SK-N-SH (cell line): ENCODE measurements around the gene FLNA.

Experiments
- CTCF ChIP-seq: fragments of 200-600 bp; sonication (generic); IDR thresholded peaks from 2 replicates; pipeline ENCODE4 v1.6.1; 2017; ENCODE audit warnings: antibody characterized with exemption, mild to moderate bottlenecking, moderate library complexity
- EP300 ChIP-seq, 2 experiments: IDR thresholded peaks; 2 replicates each; pipeline versions ENCODE4 v1.4.0 to v1.6.1; 2012; ENCODE audit warnings: borderline replicate concordance in 1 of 2, low read depth in 1 of 2, low read length in 1 of 2
- FOXJ3 ChIP-seq: sonication (generic); formaldehyde crosslinking; IDR thresholded peaks from 2 replicates; pipeline ENCODE4 v1.5.1; 2020; ENCODE audit warnings: mild to moderate bottlenecking, missing genetic modification reagents
- GABPA ChIP-seq: IDR thresholded peaks from 2 replicates; pipeline ENCODE4 v1.4.0; 2012; ENCODE audit warnings: low read depth, mild to moderate bottlenecking
- GATA2 ChIP-seq: sonication (generic); formaldehyde crosslinking; IDR thresholded peaks from 2 replicates; pipeline ENCODE4 v1.5.0; 2020; ENCODE audit warnings: mild to moderate bottlenecking, missing genetic modification reagents
- MAX ChIP-seq: IDR thresholded peaks from 2 replicates; pipeline ENCODE4 v1.4.0; 2012; ENCODE audit warnings: low read depth
- MXI1 ChIP-seq: IDR thresholded peaks from 2 replicates; pipeline ENCODE4 v1.6.1; 2012; ENCODE audit warnings: mild to moderate bottlenecking, low read depth, low read length, improper control_type of control experiment
- RXRA ChIP-seq: IDR thresholded peaks from 2 replicates; pipeline ENCODE4 v1.4.0; 2012; ENCODE audit warnings: low read depth, mild to moderate bottlenecking, borderline replicate concordance
- SMC3 ChIP-seq: IDR thresholded peaks from 2 replicates; pipeline ENCODE4 v1.6.1; 2012; ENCODE audit warnings: low read depth, low read length, improper control_type of control experiment
- TAF1 ChIP-seq: IDR thresholded peaks from 2 replicates; pipeline ENCODE4 v1.6.1; 2012; ENCODE audit warnings: low read depth, mild to moderate bottlenecking, low read length, moderate library complexity, borderline replicate concordance
- TEAD4 ChIP-seq: IDR thresholded peaks from 2 replicates; pipeline ENCODE4 v1.4.0; 2012; ENCODE audit warnings: mild to moderate bottlenecking, borderline replicate concordance; ENCODE audit not compliant: insufficient read depth
- TF ChIP-seq, protein P1 (sequence below): IDR thresholded peaks from 2 replicates; pipeline ENCODE4 v1.4.0; 2012; ENCODE audit warnings: low read depth, borderline replicate concordance

GRCh38 chrX:154403858-154404257, 29.4 kb upstream of the FLNA start:
- TF ChIP-seq CTCF (no peak), TAF1 (no peak), MXI1 (no peak), TEAD4 (no peak), EP300 (IDR thresholded peaks at IDR 0.05; ENCODE audit: borderline replicate concordance in 1 of 2, low read depth in 1 of 2, low read length in 1 of 2) (no peak), FOXJ3 (CRISPR knock-in tag) (no peak), GATA2 (CRISPR knock-in tag) (no peak), GABPA (no peak), RXRA (no peak), MAX (no peak), SMC3 (no peak)
- TF ChIP-seq, protein P1, sequence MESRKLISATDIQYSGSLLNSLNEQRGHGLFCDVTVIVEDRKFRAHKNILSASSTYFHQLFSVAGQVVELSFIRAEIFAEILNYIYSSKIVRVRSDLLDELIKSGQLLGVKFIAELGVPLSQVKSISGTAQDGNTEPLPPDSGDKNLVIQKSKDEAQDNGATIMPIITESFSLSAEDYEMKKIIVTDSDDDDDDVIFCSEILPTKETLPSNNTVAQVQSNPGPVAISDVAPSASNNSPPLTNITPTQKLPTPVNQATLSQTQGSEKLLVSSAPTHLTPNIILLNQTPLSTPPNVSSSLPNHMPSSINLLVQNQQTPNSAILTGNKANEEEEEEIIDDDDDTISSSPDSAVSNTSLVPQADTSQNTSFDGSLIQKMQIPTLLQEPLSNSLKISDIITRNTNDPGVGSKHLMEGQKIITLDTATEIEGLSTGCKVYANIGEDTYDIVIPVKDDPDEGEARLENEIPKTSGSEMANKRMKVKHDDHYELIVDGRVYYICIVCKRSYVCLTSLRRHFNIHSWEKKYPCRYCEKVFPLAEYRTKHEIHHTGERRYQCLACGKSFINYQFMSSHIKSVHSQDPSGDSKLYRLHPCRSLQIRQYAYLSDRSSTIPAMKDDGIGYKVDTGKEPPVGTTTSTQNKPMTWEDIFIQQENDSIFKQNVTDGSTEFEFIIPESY = no peak
